Neuronal stem cell (in vitro differentiated cells): ENCODE data around the gene HSPB9.

Experiments
- DNase-seq: peaks from one replicate; pipeline ENCODE4 v3.0.0-alpha.2; 2013; ENCODE audit warnings: low spot score
- H2AFZ ChIP-seq: one replicate; pipeline ENCODE4 v1.6.1; 2013; ENCODE audit warnings: mild to moderate bottlenecking, low read length, inconsistent platforms
- H2AK5ac ChIP-seq: 2 replicates; pipeline ENCODE4 v1.6.1; 2013; ENCODE audit warnings: low read depth, mild to moderate bottlenecking, inconsistent platforms, low read length, moderate library complexity, mixed read lengths
- H2BK120ac ChIP-seq: 2 replicates; pipeline ENCODE4 v1.6.1; 2013; ENCODE audit warnings: low read depth, mild to moderate bottlenecking, inconsistent platforms, low read length, moderate library complexity, mixed read lengths
- H2BK12ac ChIP-seq: one replicate; pipeline ENCODE4 v1.6.1; 2013; ENCODE audit warnings: low read length, inconsistent platforms
- H2BK15ac ChIP-seq: 2 replicates; pipeline ENCODE4 v1.6.1; 2013; ENCODE audit warnings: mild to moderate bottlenecking, low read length, inconsistent platforms, mixed read lengths
- H2BK5ac ChIP-seq: one replicate; pipeline ENCODE4 v1.6.1; 2013; ENCODE audit warnings: inconsistent platforms, mild to moderate bottlenecking, low read length, moderate library complexity
- H3K14ac ChIP-seq: one replicate; pipeline ENCODE4 v1.6.1; 2013; ENCODE audit warnings: low read length, inconsistent platforms
- H3K18ac ChIP-seq: 2 replicates; pipeline ENCODE4 v1.6.1; 2013; ENCODE audit warnings: low read length, inconsistent platforms
- H3K23ac ChIP-seq: 2 replicates; pipeline ENCODE4 v1.6.1; 2013; ENCODE audit warnings: low read depth, mild to moderate bottlenecking, mixed read lengths, low read length, inconsistent platforms; ENCODE audit not compliant: poor library complexity
- H3K27ac ChIP-seq: replicated peaks from 3 replicates; pipeline ENCODE4 v1.5.1; 2013; ENCODE audit warnings: low read length, inconsistent platforms
- H3K27me3 ChIP-seq, 3 experiments: 2 replicates each; pipeline ENCODE4 v1.6.1; 2013; ENCODE audit warnings: low read length in 3 of 3, mild to moderate bottlenecking in 2 of 3, inconsistent platforms in 1 of 3, low read depth in 1 of 3, mixed read lengths in 1 of 3, moderate library complexity in 1 of 3; ENCODE audit not compliant: control insufficient read depth in 3 of 3, insufficient read depth in 3 of 3
- H3K36me3 ChIP-seq, 2 donors: replicated peaks in 1 of 2; 2 replicates each; pipeline ENCODE4 v1.6.1; 2013; ENCODE audit warnings: low read length in 2 of 2; ENCODE audit not compliant: control insufficient read depth in 2 of 2, insufficient read depth in 2 of 2
- H3K4ac ChIP-seq: 2 replicates; pipeline ENCODE4 v1.6.1; 2013; ENCODE audit warnings: inconsistent platforms, mild to moderate bottlenecking, low read length, moderate library complexity
- H3K4me1 ChIP-seq, 2 donors: 1 replicate in 1 of 2; 2 replicates in 1 of 2; pipeline ENCODE4 v1.6.1; 2013; ENCODE audit warnings: low read length in 2 of 2, low read depth in 1 of 2; ENCODE audit not compliant: control insufficient read depth in 2 of 2, insufficient read depth in 1 of 2
- H3K4me2 ChIP-seq: one replicate; pipeline ENCODE4 v1.6.1; 2013; ENCODE audit warnings: mild to moderate bottlenecking, low read length, inconsistent platforms; ENCODE audit not compliant: insufficient read depth, poor library complexity, severe bottlenecking
- H3K4me3 ChIP-seq, 2 donors: 2 replicates each; pipeline ENCODE4 v1.5.1; 2013; ENCODE audit warnings: low read length in 2 of 2, mild to moderate bottlenecking in 2 of 2, inconsistent platforms in 1 of 2, moderate library complexity in 1 of 2
- H3K79me1 ChIP-seq: one replicate; pipeline ENCODE4 v1.6.1; 2013; ENCODE audit warnings: low read depth, mild to moderate bottlenecking, inconsistent platforms, low read length, moderate library complexity
- H3K9ac ChIP-seq: one replicate; pipeline ENCODE4 v1.6.1; 2013; ENCODE audit warnings: mild to moderate bottlenecking, low read depth, low read length, inconsistent platforms; ENCODE audit not compliant: poor library complexity
- H3K9me3 ChIP-seq, 2 donors: replicated peaks in 1 of 2; 2 replicates each; pipeline versions ENCODE3 to v1.6.1; 2013; ENCODE audit warnings: low read length in 2 of 2, mild to moderate bottlenecking in 2 of 2, inconsistent platforms in 1 of 2, low read depth in 1 of 2, mixed read lengths in 1 of 2, moderate library complexity in 1 of 2; ENCODE audit not compliant: control insufficient read depth in 2 of 2, insufficient read depth in 1 of 2
- H4K8ac ChIP-seq: one replicate; pipeline ENCODE4 v1.6.1; 2013; ENCODE audit warnings: low read depth, mild to moderate bottlenecking, inconsistent platforms, low read length, moderate library complexity
- H4K91ac ChIP-seq: one replicate; pipeline ENCODE4 v1.6.1; 2013; ENCODE audit warnings: low read length, low read depth, mild to moderate bottlenecking, inconsistent platforms; ENCODE audit not compliant: poor library complexity
- whole genome bisulfite sequencing, 2 donors: extraction: QIAGEN DNeasy Blood & Tissue Kit; methylation state at CpG; one replicate each; pipeline ENCODE4 v1.1.7; 2013; ENCODE audit warnings: missing lambda C conversion rate in 2 of 2, mixed read lengths in 1 of 2; ENCODE audit not compliant: insufficient read length in 2 of 2, insufficient replicate concordance in 1 of 2; ENCODE audit errors: extremely low coverage in 2 of 2; 5-methylcytosine and 5-hydroxymethylcytosine counted together

HSPB9 gene

DNA sequence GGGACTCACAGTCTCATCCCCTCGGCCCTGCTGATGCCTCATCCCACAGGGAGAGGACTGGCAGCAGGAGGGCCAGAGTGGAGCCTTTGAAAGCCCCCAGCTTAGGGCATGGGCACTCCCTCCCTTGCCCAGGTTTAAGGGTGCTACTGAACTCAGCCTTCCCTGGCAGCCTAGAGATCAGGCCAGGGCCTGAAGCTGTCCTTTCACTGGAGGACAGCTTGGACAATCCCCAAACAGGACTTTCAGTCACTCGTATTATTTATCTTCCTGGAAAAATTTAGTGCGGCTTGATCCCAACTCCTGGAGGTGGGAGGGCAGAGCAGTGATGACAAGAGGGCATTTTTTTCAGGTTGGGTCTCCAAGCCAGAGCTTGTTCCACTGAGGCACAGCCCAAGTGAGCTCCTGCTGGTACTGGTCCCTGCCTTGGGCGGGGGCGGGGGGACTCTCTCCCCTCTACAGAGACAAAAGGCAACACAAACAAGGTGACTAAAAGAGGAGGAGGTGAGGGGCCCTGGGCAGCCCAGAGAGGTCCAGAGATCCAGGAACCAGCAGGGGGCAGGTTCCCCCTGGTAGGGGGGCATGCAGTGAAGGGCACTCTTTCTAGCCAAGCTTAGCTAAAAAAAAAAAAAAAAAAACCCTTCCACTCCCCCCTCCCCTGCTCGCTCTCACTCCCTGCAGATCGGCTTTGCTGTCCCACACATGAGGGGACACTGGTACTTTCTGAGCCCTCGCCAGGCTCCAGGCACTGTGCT is 26.1 kb upstream of the HSPB9 start:
- Histone ChIP-seq H3K27me3 (peaks cover 5 to 61% (median 19%) of the 10 kb centered on the region in 3 experiments), H3K27ac (no peak overlapping the region)

GRCh38 chr17:42097691-42098631 is 24.6 kb upstream of the HSPB9 start, which contains the start of gene ZNF385C:
ZNF385C (minus strand) TSS chr17:42098473; CDS start chr17:42063056, 35,417 bp downstream.
- peak within 1 kb of the TSS; percentile 53 for H2BK15ac ChIP-seq
- no peak within 1 kb of the TSS for H3K4me3 ChIP-seq
- H3K23ac ChIP-seq, result no peak within 1 kb of the TSS
- DNase-seq, result no peak
- H3K79me1 ChIP-seq, result no peaks in the 10 kb centered on the region
- no peaks in the 10 kb centered on the region for H3K9me3 ChIP-seq
- H2AFZ ChIP-seq, result peak within 1 kb of the TSS; percentile 31
- H4K91ac ChIP-seq, result no peak within 1 kb of the TSS
- H3K4ac ChIP-seq, result no peak within 1 kb of the TSS
- no peaks in the 10 kb centered on the region for H3K36me3 ChIP-seq
- H3K27ac ChIP-seq, result no peak within 1 kb of the TSS
- H3K4me2 ChIP-seq, result peak within 1 kb of the TSS; percentile 75
- no peak within 1 kb of the TSS for H2BK5ac ChIP-seq
- H2AK5ac ChIP-seq, result no peak within 1 kb of the TSS
- peaks cover 6 to 15% of the 10 kb centered on the region in 2 donors for H3K4me1 ChIP-seq
- H3K14ac ChIP-seq, result no peak within 1 kb of the TSS
- H2BK12ac ChIP-seq, result no peak within 1 kb of the TSS
- peak within 1 kb of the TSS; percentile 74 for H3K18ac ChIP-seq
- H3K27me3 ChIP-seq, result peaks cover 5 to 70% (median 19%) of the 10 kb centered on the region in 3 experiments
- WGBS, 2 donors, result no CpG with 5 or more reads among the region's 52 CpGs
- no peak within 1 kb of the TSS for H2BK120ac ChIP-seq
- no peak within 1 kb of the TSS for H4K8ac ChIP-seq
- H3K9ac ChIP-seq, result peak within 1 kb of the TSS; percentile 12

More for the DNA sequence above, 26.1 kb upstream of the HSPB9 start:
- no peak overlapping the region for H3K4me3 ChIP-seq
- DNase-seq, result no peak
- no peak overlapping the region for H4K8ac ChIP-seq
- no peak overlapping the region for H2BK5ac ChIP-seq
- no peaks in the 10 kb centered on the region for H3K36me3 ChIP-seq
- peak overlapping the region; percentile 40 for H2BK15ac ChIP-seq
- no peak overlapping the region for H2AFZ ChIP-seq
- H3K14ac ChIP-seq, result no peak overlapping the region
- H2AK5ac ChIP-seq, result peak overlapping the region; percentile 16
- H3K4ac ChIP-seq, result no peak overlapping the region
- no peak overlapping the region for H3K23ac ChIP-seq
- H3K4me2 ChIP-seq, result no peak overlapping the region
- peak overlapping the region; percentile 0 for H2BK12ac ChIP-seq
- peaks cover 6 to 13% of the 10 kb centered on the region in 2 donors for H3K4me1 ChIP-seq
- WGBS, 2 donors, result no CpG with 5 or more reads among the region's 8 CpGs
- no peak overlapping the region for H3K9ac ChIP-seq
- H3K79me1 ChIP-seq, result no peaks in the 10 kb centered on the region
- no peak overlapping the region for H2BK120ac ChIP-seq
- no peak overlapping the region for H4K91ac ChIP-seq
- no peaks in the 10 kb centered on the region for H3K9me3 ChIP-seq
- peak overlapping the region; percentile 46 for H3K18ac ChIP-seq

DNA sequence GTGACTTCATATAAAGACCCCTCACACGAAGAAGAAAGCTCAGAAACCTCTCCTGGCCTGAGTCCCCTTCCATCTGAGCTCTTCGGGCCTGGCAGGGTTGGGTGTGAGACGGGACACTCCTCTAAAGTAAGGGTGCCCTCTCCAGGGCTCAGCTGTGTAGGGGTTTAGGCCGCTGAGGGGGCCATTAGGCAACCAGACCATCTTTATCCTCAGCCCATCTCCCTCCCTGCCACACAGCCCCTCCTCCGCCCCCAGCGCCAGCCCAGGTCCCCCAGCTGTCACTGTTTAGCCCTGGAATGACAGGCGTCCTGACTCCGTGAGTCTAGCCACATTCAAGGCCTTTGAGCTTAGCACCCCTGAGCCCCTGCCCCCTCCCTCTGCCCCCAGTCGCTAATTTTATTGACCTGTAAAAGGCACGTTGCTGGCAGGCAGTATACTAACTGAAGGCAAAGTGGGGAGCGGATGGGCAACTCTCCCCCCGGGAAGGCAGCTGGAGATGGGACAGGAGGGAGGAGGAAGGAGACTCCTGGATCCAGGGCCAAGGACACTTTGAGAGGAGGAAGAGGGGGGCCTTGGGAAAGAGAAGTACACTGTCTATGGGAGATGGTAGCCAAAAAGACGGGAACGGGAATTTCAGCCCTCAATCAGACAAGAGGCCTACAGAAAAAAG is 23.7 kb upstream of the HSPB9 start:
- Histone ChIP-seq H3K36me3 (no peaks in the 10 kb centered on the region), H4K91ac (no peak overlapping the region), H2BK12ac (no peak overlapping the region), H2AFZ (no peak overlapping the region), H2AK5ac (no peak overlapping the region), H2BK120ac (no peak overlapping the region), H4K8ac (no peak overlapping the region), H3K23ac (no peak overlapping the region), H3K4me3 (no peak overlapping the region), H2BK15ac (no peak overlapping the region), H3K79me1 (no peaks in the 10 kb centered on the region), H3K9me3 (no peaks in the 10 kb centered on the region), H3K27ac (no peak overlapping the region), H3K4ac (no peak overlapping the region), H3K9ac (peak overlapping the region; percentile 12), H3K4me1 (peaks cover 6 to 15% of the 10 kb centered on the region in 2 donors), H3K18ac (peak overlapping the region; percentile 39), H3K14ac (no peak overlapping the region), H3K27me3 (peaks cover 5 to 78% (median 19%) of the 10 kb centered on the region in 3 experiments), H3K4me2 (peak overlapping the region; percentile 75), H2BK5ac (no peak overlapping the region)
- WGBS, 2 donors, result no CpG with 5 or more reads among the region's 14 CpGs
- DNase-seq, result no peak
